GM23338 (cell line): ENCODE measurements around the gene NUTM1. TPM values are rescaled to one million over a fixed set of nuclear protein-coding genes. Genes with fewer than 3 reads are reported as not detected.
A peak's percentile ranks its signal among the peaks of the same experiment; 100 is the strongest.

Experiments used
- ATAC-seq: fragments of 200-7000 bp; cut with Tn5 transposase; 3 replicates; pipeline ENCODE4 v1.9.1; 2020
- DNase-seq: peaks from one replicate; pipeline ENCODE4 v3.0.0-alpha.2; 2015; ENCODE audit warnings: low spot score
- H2AFZ ChIP-seq: fragments of 200-600 bp; sonication (generic); 2 replicates; pipeline ENCODE4 v1.8.0; 2016; ENCODE audit warnings: antibody characterized with exemption, mild to moderate bottlenecking, moderate library complexity
- H3F3A ChIP-seq: fragments of 200-600 bp; sonication (generic); replicated peaks from 2 replicates; pipeline ENCODE4 v1.8.0; 2017; ENCODE audit warnings: antibody characterized with exemption, mixed run types, low read depth
- H3K27ac ChIP-seq: fragments of 200-600 bp; sonication (generic); 2 replicates; pipeline ENCODE4 v1.6.1; 2016; ENCODE audit warnings: low read depth
- H3K27me3 ChIP-seq: fragments of 200-600 bp; sonication (generic); 2 replicates; pipeline ENCODE4 v1.8.0; 2016; ENCODE audit warnings: mild to moderate bottlenecking, mixed run types, moderate library complexity; ENCODE audit not compliant: insufficient read depth
- H3K36me3 ChIP-seq: fragments of 200-600 bp; sonication (generic); 2 replicates; pipeline ENCODE4 v1.8.0; 2016; ENCODE audit warnings: mild to moderate bottlenecking; ENCODE audit not compliant: insufficient read depth
- H3K4me1 ChIP-seq: fragments of 200-600 bp; sonication (generic); 2 replicates; pipeline ENCODE4 v1.8.0; 2016; ENCODE audit warnings: mild to moderate bottlenecking, moderate library complexity; ENCODE audit not compliant: insufficient read depth
- H3K4me2 ChIP-seq: fragments of 200-600 bp; sonication (generic); 2 replicates; pipeline ENCODE4 v1.7.1; 2017; ENCODE audit warnings: mixed run types
- H3K4me3 ChIP-seq: fragments of 200-600 bp; sonication (generic); 2 replicates; pipeline ENCODE4 v1.6.1; 2016; ENCODE audit warnings: mixed run types
- H3K79me2 ChIP-seq: fragments of 200-600 bp; sonication (generic); replicated peaks from 2 replicates; pipeline ENCODE4 v1.8.0; 2017; ENCODE audit warnings: mild to moderate bottlenecking; ENCODE audit not compliant: insufficient read depth
- H3K9me2 ChIP-seq: fragments of 200-600 bp; sonication (generic); 2 replicates; pipeline ENCODE4 v1.8.0; 2017; ENCODE audit not compliant: insufficient read depth
- H4K20me1 ChIP-seq: fragments of 200-600 bp; sonication (generic); replicated peaks from 2 replicates; pipeline ENCODE4 v1.8.0; 2017; ENCODE audit warnings: mild to moderate bottlenecking; ENCODE audit not compliant: insufficient read depth
- H3K27ac Mint-ChIP-seq: 2 replicates; pipeline ENCODE4 v1.8.0; 2020; ENCODE audit warnings: inconsistent platforms, mild to moderate bottlenecking, moderate library complexity, mixed read lengths
- H3K27me3 Mint-ChIP-seq: 3 replicates; pipeline ENCODE4 v1.8.0; 2022; ENCODE audit warnings: low read depth, mild to moderate bottlenecking, moderate library complexity, mixed read lengths, inconsistent platforms; ENCODE audit not compliant: insufficient read depth, poor library complexity
- H3K36me3 Mint-ChIP-seq: 3 replicates; pipeline ENCODE4 v1.8.0; 2021; ENCODE audit warnings: low read depth, mild to moderate bottlenecking, inconsistent platforms, moderate library complexity, mixed read lengths
- H3K4me1 Mint-ChIP-seq: 3 replicates; pipeline ENCODE4 v1.8.0; 2020; ENCODE audit warnings: mild to moderate bottlenecking, inconsistent platforms, mixed read lengths
- H3K4me3 Mint-ChIP-seq: 3 replicates; pipeline ENCODE4 v1.8.0; 2021; ENCODE audit warnings: moderate library complexity, mild to moderate bottlenecking, inconsistent platforms, mixed read lengths
- H3K9me3 Mint-ChIP-seq: 3 replicates; pipeline ENCODE4 v1.8.0; 2020; ENCODE audit warnings: moderate library complexity, mild to moderate bottlenecking, inconsistent platforms, mixed read lengths
- JUNB ChIP-seq: IDR thresholded peaks from one replicate; pipeline ENCODE4 v1.6.1; 2016; ENCODE audit warnings: antibody characterized with exemption; ENCODE audit not compliant: unreplicated experiment
- NANOG ChIP-seq: IDR thresholded peaks from 2 replicates; pipeline ENCODE4 v1.6.1; 2016; ENCODE audit warnings: antibody characterized with exemption, borderline replicate concordance
- POLR2AphosphoS5 ChIP-seq: IDR thresholded peaks from 2 replicates; pipeline ENCODE4 v1.6.1; 2016; ENCODE audit warnings: antibody characterized with exemption, low read depth
- STAT1 ChIP-seq: IDR thresholded peaks from one replicate; pipeline ENCODE4 v1.6.1; 2016; ENCODE audit warnings: antibody characterized with exemption; ENCODE audit not compliant: unreplicated experiment
- ZNF114 ChIP-seq: fragments of 250-450 bp; sonication (Bioruptor Pico); IDR thresholded peaks from 2 replicates; pipeline ENCODE4 v1.5.0; 2020; ENCODE audit warnings: mild to moderate bottlenecking, moderate library complexity
- ZNF331 ChIP-seq: fragments of 250-450 bp; sonication (Bioruptor Pico); IDR thresholded peaks from 2 replicates; pipeline ENCODE4 v1.5.0; 2020; ENCODE audit warnings: low read depth, mild to moderate bottlenecking, moderate library complexity
- ZNF462 ChIP-seq: fragments of 250-450 bp; sonication (Bioruptor Pico); IDR thresholded peaks from 2 replicates; pipeline ENCODE4 v1.5.0; 2020; ENCODE audit warnings: mild to moderate bottlenecking, moderate library complexity
- polyA plus RNA-seq: library from polyadenylated mRNA; unstranded; fragments of >200 nt; fragmentation: Nextera tagmentation; extraction: Ambion mirVana; gene quantifications from 2 replicates; pipeline ENCODE4 v1.2.1, GENCODE V29; 2016
- total RNA-seq: library from RNA; depleted of rRNA; stranded (reverse); fragments of >200 nt; shearing (Covaris generic); gene quantifications from 2 replicates; pipeline ENCODE4 v1.2.3, GENCODE V29; 2014

Gene NUTM1
- total and polyA plus RNA-seq, 2 experiments from 2014 or later = 0.16 to 1.2 TPM

DNA sequence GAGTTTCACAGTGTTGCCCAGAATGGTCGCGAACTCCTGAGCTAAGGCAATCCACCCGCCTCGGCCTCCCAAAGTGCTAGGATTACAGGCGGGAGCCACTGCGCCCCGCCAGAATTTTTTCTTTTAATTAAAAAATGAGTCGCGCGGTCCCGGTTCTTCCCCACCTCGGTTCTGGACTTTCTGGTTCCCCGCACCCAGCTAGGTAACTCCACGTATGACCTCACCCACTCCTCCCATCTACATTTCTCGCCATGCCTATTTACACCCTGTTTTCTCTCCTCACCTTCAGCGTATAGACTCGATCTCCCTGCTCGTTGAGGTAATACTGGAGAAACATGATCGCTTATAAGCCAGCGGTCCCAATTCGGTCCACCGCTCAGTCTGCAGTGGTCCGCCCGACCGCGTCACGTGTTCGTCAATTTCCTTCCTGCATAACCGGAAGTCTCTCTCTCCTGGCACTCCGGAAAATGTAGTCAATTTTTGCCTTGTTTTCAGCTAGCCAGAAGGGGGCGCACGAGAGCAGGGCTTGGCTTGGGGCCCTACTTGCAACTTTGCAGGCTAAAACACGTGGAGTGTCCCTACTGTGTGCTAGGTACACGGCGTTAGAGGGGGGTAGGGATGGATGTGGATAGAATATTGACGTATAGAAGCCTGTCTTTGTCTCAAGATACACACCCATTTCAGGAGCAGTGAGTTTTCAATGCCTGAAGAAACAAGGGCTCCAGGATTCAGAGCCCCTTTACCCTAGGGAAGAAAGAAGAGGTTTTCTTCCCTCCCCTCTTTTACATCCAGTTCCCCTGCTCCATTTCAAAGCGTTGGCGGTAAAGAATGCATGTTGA lies at the start of gene NUTM1, which contains the start of gene NOP10 (continued):
- 0 out of 2 replicates have a peak, but pooled peaks have one; percentile 16 for TF ChIP-seq NANOG

GRCh38 chr15:34297059-34297458 lies 46.1 kb upstream of the NUTM1 start:
- H3K27ac ChIP-seq = no peak overlapping the region
- no peaks in the 10 kb centered on the region for H3K4me1 ChIP-seq
- no peaks in the 10 kb centered on the region; the same call in 1 of the 3 replicates for H3K9me3 Mint-ChIP-seq
- no peaks in the 10 kb centered on the region for H3K36me3 ChIP-seq
- ATAC-seq (no peak), DNase-seq (no peak)
- no peaks in the 10 kb centered on the region for H3K79me2 ChIP-seq
- H3K27ac Mint-ChIP-seq = no peak overlapping the region
- H2AFZ ChIP-seq = no peak overlapping the region
- no peak overlapping the region for H3K4me2 ChIP-seq
- no peaks in the 10 kb centered on the region for H3K36me3 Mint-ChIP-seq
- H4K20me1 ChIP-seq = peaks cover 6% of the 10 kb centered on the region; the same call in 1 of the 2 replicates
- H3K4me3 ChIP-seq = no peak overlapping the region
- H3K4me1 Mint-ChIP-seq = no peaks in the 10 kb centered on the region
- H3K27me3 ChIP-seq = no peaks in the 10 kb centered on the region
- no peak overlapping the region for H3K4me3 Mint-ChIP-seq
- no peak for TF ChIP-seq JUNB
- no peak for TF ChIP-seq ZNF462 (CRISPR knock-in tag)
- TF ChIP-seq ZNF331 (CRISPR knock-in tag) = no peak
- no peak for TF ChIP-seq ZNF114 (CRISPR knock-in tag)
- TF ChIP-seq POLR2AphosphoS5 = no peak
- TF ChIP-seq STAT1 = no peak
- H3K27me3 Mint-ChIP-seq = no peaks in the 10 kb centered on the region
- no peaks in the 10 kb centered on the region for H3F3A ChIP-seq
- no peaks in the 10 kb centered on the region for H3K9me2 ChIP-seq
